H1 (cell line): ENCODE measurements around the gene ZNF764. TPM values are rescaled to one million over a fixed set of nuclear protein-coding genes. Genes with fewer than 3 reads are reported as not detected.

ENCODE experiments used
- CTCF ChIA-PET: fragments of 300-600 bp; sonication (Branson Sonifier 250); formaldehyde crosslinking; loops from one replicate; lab custom pipeline; 2021; ENCODE audit not compliant: partially characterized antibody; lab: Charles Lee
- POLR2A ChIA-PET: fragments of 300-600 bp; sonication (Branson Sonifier 250); formaldehyde crosslinking; loops from one replicate; lab custom pipeline; 2021; ENCODE audit warnings: inconsistent platforms; ENCODE audit not compliant: partially characterized antibody; lab: Charles Lee
- DNase-seq, 2 experiments: peaks; one replicate each; pipeline versions ENCODE4 v3.0.0 to v3.0.0-alpha.2; 2010 to 2022; ENCODE audit warnings: low spot score in 2 of 2, low read depth in 1 of 2, mixed read lengths in 1 of 2
- FAIRE-seq: peaks from 2 replicates; lab custom pipeline; 2011; peaks lifted over from hg19 to GRCh38; lab: Jason Lieb, UNC
- H2AFZ ChIP-seq: 2 replicates; pipeline ENCODE4 v1.8.1; 2012; ENCODE audit warnings: low read length, inconsistent platforms
- H2AK5ac ChIP-seq: 2 replicates; pipeline ENCODE4 v1.6.1; 2013; ENCODE audit warnings: low read depth, low read length
- H2BK120ac ChIP-seq: replicated peaks from 2 replicates; pipeline ENCODE3; 2013; ENCODE audit warnings: low read depth, low read length, inconsistent platforms
- H2BK12ac ChIP-seq: 2 replicates; pipeline ENCODE4 v1.6.1; 2013; ENCODE audit warnings: low read depth, low read length
- H2BK15ac ChIP-seq: 2 replicates; pipeline ENCODE4 v1.6.1; 2013; ENCODE audit warnings: low read length
- H2BK20ac ChIP-seq: 2 replicates; pipeline ENCODE4 v1.6.1; 2013; ENCODE audit warnings: low read length
- H2BK5ac ChIP-seq: 2 replicates; pipeline ENCODE4 v1.6.1; 2013; ENCODE audit warnings: low read depth, low read length
- H3K14ac ChIP-seq: 2 replicates; pipeline ENCODE4 v1.6.1; 2013; ENCODE audit warnings: inconsistent platforms; ENCODE audit not compliant: insufficient read length
- H3K18ac ChIP-seq: 2 replicates; pipeline ENCODE4 v1.6.1; 2013; ENCODE audit warnings: low read length; ENCODE audit errors: extremely low read depth
- H3K23ac ChIP-seq: 2 replicates; pipeline ENCODE4 v1.6.1; 2013; ENCODE audit warnings: inconsistent platforms; ENCODE audit not compliant: insufficient read length
- H3K23me2 ChIP-seq: 2 replicates; pipeline ENCODE4 v1.6.1; 2013; ENCODE audit warnings: low read depth, low read length
- H3K27ac ChIP-seq: 2 replicates; pipeline ENCODE4 v1.6.1; 2011; ENCODE audit warnings: low read depth, low read length, inconsistent platforms
- H3K27me3 ChIP-seq, 4 experiments: replicated peaks in 1 of 4; 1 replicate in 1 of 4; 2 replicates in 3 of 4; pipeline versions ENCODE4 v1.6.1 to v1.8.1; 2011 to 2013; ENCODE audit warnings: low read length in 3 of 4, mild to moderate bottlenecking in 3 of 4, inconsistent platforms in 2 of 4, mixed read lengths in 2 of 4, moderate library complexity in 1 of 4; ENCODE audit not compliant: control insufficient read depth in 3 of 4, insufficient read depth in 3 of 4; ENCODE audit errors: extremely low read depth in 1 of 4
- H3K36me3 ChIP-seq, 4 experiments: 2 replicates each; pipeline versions ENCODE4 v1.6.1 to v1.8.1; 2011 to 2013; ENCODE audit warnings: mild to moderate bottlenecking in 4 of 4, low read length in 3 of 4, moderate library complexity in 2 of 4, control low read depth in 1 of 4, inconsistent platforms in 1 of 4; ENCODE audit not compliant: insufficient read depth in 4 of 4, control insufficient read depth in 2 of 4
- H3K4ac ChIP-seq: replicated peaks from 2 replicates; pipeline ENCODE3; 2013; ENCODE audit warnings: low read length, low read depth, mixed read lengths, inconsistent platforms; ENCODE audit not compliant: insufficient read length
- H3K4me1 ChIP-seq, 4 experiments: replicated peaks in 1 of 4; 1 replicate in 1 of 4; 2 replicates in 3 of 4; pipeline versions ENCODE4 v1.6.1 to v1.8.1; 2011 to 2013; ENCODE audit warnings: low read length in 3 of 4, inconsistent platforms in 2 of 4, mixed read lengths in 1 of 4; ENCODE audit not compliant: insufficient read depth in 4 of 4, control insufficient read depth in 3 of 4
- H3K4me2 ChIP-seq, 2 experiments: 2 replicates each; pipeline versions ENCODE4 v1.6.1 to v1.8.1; 2011 to 2013; ENCODE audit warnings: low read depth in 2 of 2, low read length in 2 of 2, control low read depth in 1 of 2, inconsistent platforms in 1 of 2, mild to moderate bottlenecking in 1 of 2; ENCODE audit not compliant: insufficient read depth in 1 of 2
- H3K4me3 ChIP-seq, 4 experiments: fragments of 200-600, 300-600 bp in 1 of 4; sonication (generic), shearing (Covaris generic), sonication (Bioruptor Twin) in 1 of 4; 2 replicates each; pipeline versions ENCODE4 v1.5.1 to v1.8.1; 2011 to 2016; ENCODE audit warnings: low read length in 4 of 4, low read depth in 3 of 4, control low read depth in 2 of 4, inconsistent platforms in 2 of 4, mild to moderate bottlenecking in 2 of 4, mixed read lengths in 1 of 4, moderate library complexity in 1 of 4; ENCODE audit not compliant: insufficient read depth in 2 of 4; ENCODE audit errors: extremely low read depth in 1 of 4
- H3K56ac ChIP-seq: replicated peaks from 2 replicates; pipeline ENCODE3; 2013; ENCODE audit warnings: low read depth, mild to moderate bottlenecking, mixed read lengths, low read length, inconsistent platforms; ENCODE audit not compliant: insufficient read length
- H3K79me1 ChIP-seq: 2 replicates; pipeline ENCODE4 v1.6.1; 2013; ENCODE audit warnings: low read depth, low read length, control low read depth
- H3K79me2 ChIP-seq, 2 experiments: 2 replicates each; pipeline versions ENCODE4 v1.6.1 to v1.8.1; 2012 to 2013; ENCODE audit warnings: low read length in 2 of 2, mild to moderate bottlenecking in 2 of 2, inconsistent platforms in 1 of 2; ENCODE audit not compliant: insufficient read depth in 2 of 2, control insufficient read depth in 1 of 2
- H3K9ac ChIP-seq, 4 experiments: replicated peaks in 1 of 4; 1 replicate in 1 of 4; 2 replicates in 3 of 4; pipeline versions ENCODE4 v1.6.1 to v1.8.1; 2011 to 2013; ENCODE audit warnings: low read depth in 3 of 4, low read length in 3 of 4, control low read depth in 2 of 4, mild to moderate bottlenecking in 2 of 4, moderate library complexity in 2 of 4, inconsistent platforms in 1 of 4; ENCODE audit errors: extremely low read depth in 1 of 4
- H3K9me3 ChIP-seq, 2 experiments: 2 replicates each; pipeline versions ENCODE4 v1.6.1 to v1.8.1; 2012 to 2013; ENCODE audit warnings: mild to moderate bottlenecking in 2 of 2, moderate library complexity in 2 of 2, control low read depth in 1 of 2, inconsistent platforms in 1 of 2, low read depth in 1 of 2, low read length in 1 of 2, mixed read lengths in 1 of 2; ENCODE audit not compliant: insufficient read depth in 2 of 2
- H4K20me1 ChIP-seq, 2 experiments: replicated peaks in 1 of 2; 2 replicates each; pipeline versions ENCODE3 to v1.8.1; 2011 to 2013; ENCODE audit warnings: inconsistent platforms in 2 of 2, low read length in 2 of 2, mild to moderate bottlenecking in 1 of 2; ENCODE audit not compliant: insufficient read depth in 2 of 2, control insufficient read depth in 1 of 2
- H4K5ac ChIP-seq: 2 replicates; pipeline ENCODE4 v1.6.1; 2013; ENCODE audit warnings: low read length, low read depth, mixed read lengths, inconsistent platforms; ENCODE audit not compliant: insufficient read length
- H4K8ac ChIP-seq: 2 replicates; pipeline ENCODE4 v1.8.0; 2013; ENCODE audit warnings: mild to moderate bottlenecking, moderate library complexity, low read length, inconsistent platforms; ENCODE audit not compliant: insufficient read depth; ENCODE audit errors: extremely low read depth
- H4K91ac ChIP-seq: replicated peaks from 2 replicates; pipeline ENCODE3; 2013; ENCODE audit warnings: low read length, mixed read lengths, inconsistent platforms; ENCODE audit not compliant: insufficient read length
- ASH2L ChIP-seq: fragments of 200-600, 300-600 bp; sonication (generic); IDR thresholded peaks from one replicate; pipeline ENCODE4 v1.7.1; 2017; ENCODE audit warnings: low read length
- CHD1 ChIP-seq: IDR thresholded peaks from 2 replicates; pipeline ENCODE4 v1.6.1; 2012; ENCODE audit warnings: low read depth, low read length, improper control_type of control experiment
- EP300 ChIP-seq, 2 experiments: IDR thresholded peaks; 1 replicate in 1 of 2; 2 replicates in 1 of 2; pipeline ENCODE4 v1.6.1; 2011 to 2012; ENCODE audit warnings: low read depth in 2 of 2, low read length in 2 of 2, mild to moderate bottlenecking in 2 of 2, borderline replicate concordance in 1 of 2, inconsistent platforms in 1 of 2, moderate library complexity in 1 of 2
- EZH2 ChIP-seq: fragments of 200-600 bp; sonication (generic); IDR thresholded peaks from 2 replicates; pipeline ENCODE4 v1.7.1; 2012; ENCODE audit warnings: low read depth, mild to moderate bottlenecking, moderate library complexity, low read length, inconsistent platforms; ENCODE audit not compliant: severe bottlenecking
- RNF2 ChIP-seq: fragments of 200-900, 300-1000 bp; sonication (generic); IDR thresholded peaks from 2 replicates; pipeline ENCODE4 v1.7.1; 2016; ENCODE audit warnings: borderline replicate concordance, low read depth, mild to moderate bottlenecking, antibody characterized with exemption, low read length; ENCODE audit not compliant: poor library complexity, severe bottlenecking; ENCODE audit errors: missing control alignments
- TBP ChIP-seq: IDR thresholded peaks from 2 replicates; pipeline ENCODE4 v1.6.1; 2011; ENCODE audit warnings: low read depth, low read length, improper control_type of control experiment
- WGBS, 2 experiments: shearing (Covaris generic) in 1 of 2; methylation state at CpG; one replicate each; pipeline versions ENCODE4 v1.1.6 to v1.1.7; 2013 to 2015; ENCODE audit warnings: low lambda C conversion rate in 2 of 2, mixed read lengths in 2 of 2, inconsistent platforms in 1 of 2, low coverage in 1 of 2, missing lambda C conversion rate in 1 of 2; ENCODE audit not compliant: insufficient replicate concordance in 2 of 2, insufficient coverage in 1 of 2, insufficient read length in 1 of 2; ENCODE audit errors: extremely low coverage in 1 of 2, missing lambda C conversion rate in 1 of 2; 5-methylcytosine and 5-hydroxymethylcytosine counted together
- polyA plus RNA-seq, 7 experiments: library from polyadenylated mRNA; depleted of rRNA in 3 of 7; stranded (reverse) in 5 of 7; unstranded in 2 of 7; fragments of >200 nt in 5 of 7; fragments of 200-250 nt in 2 of 7; gene quantifications; 1 replicate in 5 of 7; 2 replicates in 1 of 7; 4 replicates in 1 of 7; pipeline versions ENCODE4 v1.2.1 to v1.2.3, GENCODE V29; 2011 to 2013; ENCODE audit warnings: missing spikeins in 2 of 7, mixed read lengths in 2 of 7
- total RNA-seq: library from RNA; stranded (reverse); fragmentation: NEBNext Ultra II Directional; extraction: Animal tissue kit (Norgen Biotek cat#: 25700); gene quantifications from 2 replicates; pipeline ENCODE4 v1.2.1, GENCODE V29; 2021
- TF ChIP-seq, protein P1 (sequence below), 3 experiments: IDR thresholded peaks; 1 replicate in 2 of 3; 2 replicates in 1 of 3; pipeline versions ENCODE4 v1.5.1 to v1.6.1; 2011; ENCODE audit warnings: low read length in 3 of 3, mild to moderate bottlenecking in 3 of 3, inconsistent platforms in 2 of 3, low read depth in 1 of 3, moderate library complexity in 1 of 3; ENCODE audit not compliant: insufficient read depth in 1 of 3; ENCODE audit errors: control extremely low read depth in 1 of 3

ZNF764 gene
- total and polyA plus RNA-seq, 2 of the 8 experiments (the other 6 are each of a cell fraction or from before 2014, with no cell fraction given): 5.7 to 7.7 TPM

- DNase-seq: no peak
- no peak overlapping the region for H3K4ac ChIP-seq
- TF ChIP-seq EP300 (IDR thresholded peaks at IDR 0.05; ENCODE audit: borderline replicate concordance in 1 of 2, low read depth in 2 of 2, low read length in 2 of 2) (no peak), ASH2L (no peak), CHD1 (no peak), TBP (no peak), RNF2 (no peak), EZH2 (no peak)
- TF ChIP-seq, protein P1, sequence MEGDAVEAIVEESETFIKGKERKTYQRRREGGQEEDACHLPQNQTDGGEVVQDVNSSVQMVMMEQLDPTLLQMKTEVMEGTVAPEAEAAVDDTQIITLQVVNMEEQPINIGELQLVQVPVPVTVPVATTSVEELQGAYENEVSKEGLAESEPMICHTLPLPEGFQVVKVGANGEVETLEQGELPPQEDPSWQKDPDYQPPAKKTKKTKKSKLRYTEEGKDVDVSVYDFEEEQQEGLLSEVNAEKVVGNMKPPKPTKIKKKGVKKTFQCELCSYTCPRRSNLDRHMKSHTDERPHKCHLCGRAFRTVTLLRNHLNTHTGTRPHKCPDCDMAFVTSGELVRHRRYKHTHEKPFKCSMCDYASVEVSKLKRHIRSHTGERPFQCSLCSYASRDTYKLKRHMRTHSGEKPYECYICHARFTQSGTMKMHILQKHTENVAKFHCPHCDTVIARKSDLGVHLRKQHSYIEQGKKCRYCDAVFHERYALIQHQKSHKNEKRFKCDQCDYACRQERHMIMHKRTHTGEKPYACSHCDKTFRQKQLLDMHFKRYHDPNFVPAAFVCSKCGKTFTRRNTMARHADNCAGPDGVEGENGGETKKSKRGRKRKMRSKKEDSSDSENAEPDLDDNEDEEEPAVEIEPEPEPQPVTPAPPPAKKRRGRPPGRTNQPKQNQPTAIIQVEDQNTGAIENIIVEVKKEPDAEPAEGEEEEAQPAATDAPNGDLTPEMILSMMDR (IDR thresholded peaks at IDR 0.05; ENCODE audit: control extremely low read depth in 1 of 3, insufficient read depth in 1 of 3, low read depth in 1 of 3, low read length in 3 of 3): no peak
- TF ChIP-seq, all 59 proteins: peak for 0
- Histone ChIP-seq H3K4me2 (no peak overlapping the region), H3K9ac (no peak overlapping the region), H2BK5ac (no peak overlapping the region), H4K8ac (peak overlapping the region; percentile 3; the same call in 1 of the 2 replicates), H3K27me3 (no peaks in the 10 kb centered on the region), H4K5ac (no peak overlapping the region), H3K36me3 (peaks cover 6 to 36% (median 24%) of the 10 kb centered on the region in 4 experiments; a peak in 7 of 8 replicates), H2BK15ac (no peak overlapping the region), H3K18ac (no peak overlapping the region), H3K56ac (no peak overlapping the region), H3K27ac (no peak overlapping the region), H4K91ac (no peak overlapping the region), H2BK12ac (no peak overlapping the region), H2BK120ac (no peak overlapping the region), H2AFZ (no peak overlapping the region), H3K4me1 (peaks cover 0 to 2% (median 0%) of the 10 kb centered on the region in 4 experiments; a peak in 2 of 7 replicates), H3K23me2 (peaks cover 2% of the 10 kb centered on the region; the same call in 1 of the 2 replicates), H3K14ac (no peak overlapping the region), H2AK5ac (no peak overlapping the region), H3K79me1 (no peaks in the 10 kb centered on the region; the same call in 1 of the 2 replicates), H3K79me2 (0 out of 4 replicates have a peak, but pooled peaks cover 0 to 5% of the 10 kb centered on the region in 2 experiments), H3K9me3 (no peaks in the 10 kb centered on the region), H4K20me1 (peaks cover 0 to 2% of the 10 kb centered on the region in 2 experiments), H2BK20ac (no peak overlapping the region), H3K4me3 (no peak overlapping the region), H3K23ac (no peak overlapping the region)
- ChIA-PET CTCF (interaction anchor here (1.4 to 3.7 kb wide), 4 partner anchors 11 to 63 kb away, joined by 3 to 13 read pairs (median 6); no protein-coding TSS in a partner anchor), POLR2A (interaction anchor here (0.8 to 1.5 kb wide), 2 partner anchors 39 to 70 kb away, joined by 3 to 5 read pairs; partner anchors contain the start of gene ZNF747)
- 94% methylated on average over 32 of the region's 49 CpGs; no CpG with 5 or more reads in 1 of the 2 experiments for WGBS, 2 experiments
- no peak for FAIRE-seq
Measured at GRCh38 chr16:30604316-30604947, 46.3 kb upstream of the ZNF764 start.
